ENCODE results near the gene PPARD. TPM values are rescaled to one million over a fixed set of nuclear protein-coding genes. Genes with fewer than 3 reads are reported as not detected.
"Not testable (repeated sequence)": the region's sequence is repeated elsewhere in the genome, so short reads cannot be mapped to it uniquely, and the experiment has no call there.

The PPARD gene
- 26.7 TPM for polyA plus RNA-seq (ENCODE audit: insufficient read length)

GRCh38 chr6:35342258-35343091 lies at the start of gene PPARD:
TSS of gene PPARD (plus strand) at chr6:35342558. CDS start at chr6:35411088, 68,530 bp downstream.
- peak; percentile 98 for DNase-seq

DNA sequence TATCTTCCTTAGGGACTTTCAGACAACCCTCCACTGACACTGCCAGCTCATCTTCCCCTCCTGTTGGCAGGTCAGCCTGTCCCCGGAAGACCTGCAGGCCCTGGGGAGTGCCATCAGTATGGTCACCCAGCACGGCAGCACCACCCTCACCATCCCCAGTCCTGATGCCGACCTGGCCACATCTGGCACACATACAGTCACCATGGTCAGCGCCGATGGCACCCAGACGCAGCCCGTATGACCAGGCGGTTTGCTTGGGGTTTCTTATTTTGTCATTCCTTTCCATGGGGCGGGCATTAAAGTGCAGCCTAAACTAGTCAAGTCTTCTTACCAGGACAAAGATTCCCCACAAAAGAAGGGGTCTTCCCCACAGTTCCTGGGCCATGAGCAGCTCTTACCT lies 48.7 kb upstream of the PPARD start:
- no peak for DNase-seq

GRCh38 chr6:35294308-35294945 lies 47.9 kb upstream of the PPARD start:
- DNase-seq = no peak

- DNase-seq = no peak
Observed at GRCh38 chr6:35295036-35295435, 47.3 kb upstream of the PPARD start.

DNA sequence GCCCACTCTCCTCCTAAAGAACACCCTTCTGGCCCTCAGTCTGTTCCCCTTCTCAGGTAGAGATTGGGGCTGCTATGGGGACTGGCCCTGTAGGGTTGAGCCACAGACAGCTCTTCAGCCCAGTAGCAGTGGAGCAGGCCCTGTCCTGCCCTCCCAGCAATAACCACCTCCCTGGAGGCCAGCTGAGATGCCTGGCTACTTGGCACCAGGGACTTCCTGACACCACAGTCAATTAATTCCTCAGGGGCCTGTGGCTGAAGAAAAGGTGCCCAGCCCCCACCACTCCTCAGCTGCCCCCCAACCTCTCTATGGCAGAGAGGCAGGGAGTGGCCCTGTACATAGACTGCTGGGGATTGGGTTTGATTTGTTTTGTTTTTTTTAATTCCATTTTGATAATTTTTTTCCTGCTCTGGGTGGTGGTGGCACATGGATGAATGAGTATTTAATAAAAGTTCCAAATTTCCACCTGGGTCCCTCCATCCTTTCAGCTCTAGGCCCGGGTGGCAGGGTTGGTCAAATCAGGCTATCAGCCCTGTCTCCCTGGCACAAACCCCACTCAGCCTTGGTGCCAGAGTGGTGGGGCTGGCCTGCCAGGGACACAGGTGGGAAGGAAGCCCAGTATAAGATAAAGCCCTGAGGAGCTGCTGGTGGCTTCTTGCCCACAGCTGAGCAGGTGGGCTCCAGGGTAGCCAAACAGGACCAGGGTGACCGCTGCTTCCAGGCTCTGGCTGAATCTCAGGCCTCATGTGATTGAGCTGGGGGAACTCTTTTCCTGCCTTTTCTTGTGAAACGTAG lies 46.6 kb upstream of the PPARD start:
- DNase-seq = no peak

DNA sequence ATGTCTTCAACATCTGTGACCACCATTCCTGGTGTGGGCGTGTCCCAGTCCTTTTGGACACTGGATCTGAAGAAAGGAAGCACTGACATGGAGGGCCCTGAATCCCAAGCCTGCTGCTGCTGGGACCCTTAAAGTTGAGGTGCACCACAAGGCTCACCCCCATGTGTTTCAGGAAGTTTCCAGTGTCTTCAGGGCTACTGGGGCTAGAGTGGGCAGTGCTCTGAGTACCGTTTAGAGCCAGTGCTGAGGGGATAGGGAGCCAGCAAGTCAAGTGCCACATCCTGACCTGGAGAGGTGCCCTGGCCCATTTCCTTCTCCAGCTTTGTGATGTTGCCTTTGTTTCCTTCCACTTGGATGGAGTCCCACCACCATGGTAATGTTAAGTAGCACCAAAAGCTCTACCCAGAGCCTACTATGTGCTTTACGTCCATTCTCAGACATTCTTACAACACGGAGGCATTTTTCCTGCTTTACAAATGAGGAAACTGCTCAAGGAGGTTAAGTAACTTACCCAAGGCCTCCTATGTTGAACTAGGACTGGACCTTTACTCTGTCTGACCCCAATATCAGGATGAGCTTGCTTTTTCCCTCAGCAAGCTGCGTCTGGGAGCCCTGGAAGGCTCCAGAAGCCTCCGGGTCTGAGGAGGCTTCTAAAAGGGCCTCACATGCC lies 45.3 kb upstream of the PPARD start:
- DNase-seq = no peak

DNA sequence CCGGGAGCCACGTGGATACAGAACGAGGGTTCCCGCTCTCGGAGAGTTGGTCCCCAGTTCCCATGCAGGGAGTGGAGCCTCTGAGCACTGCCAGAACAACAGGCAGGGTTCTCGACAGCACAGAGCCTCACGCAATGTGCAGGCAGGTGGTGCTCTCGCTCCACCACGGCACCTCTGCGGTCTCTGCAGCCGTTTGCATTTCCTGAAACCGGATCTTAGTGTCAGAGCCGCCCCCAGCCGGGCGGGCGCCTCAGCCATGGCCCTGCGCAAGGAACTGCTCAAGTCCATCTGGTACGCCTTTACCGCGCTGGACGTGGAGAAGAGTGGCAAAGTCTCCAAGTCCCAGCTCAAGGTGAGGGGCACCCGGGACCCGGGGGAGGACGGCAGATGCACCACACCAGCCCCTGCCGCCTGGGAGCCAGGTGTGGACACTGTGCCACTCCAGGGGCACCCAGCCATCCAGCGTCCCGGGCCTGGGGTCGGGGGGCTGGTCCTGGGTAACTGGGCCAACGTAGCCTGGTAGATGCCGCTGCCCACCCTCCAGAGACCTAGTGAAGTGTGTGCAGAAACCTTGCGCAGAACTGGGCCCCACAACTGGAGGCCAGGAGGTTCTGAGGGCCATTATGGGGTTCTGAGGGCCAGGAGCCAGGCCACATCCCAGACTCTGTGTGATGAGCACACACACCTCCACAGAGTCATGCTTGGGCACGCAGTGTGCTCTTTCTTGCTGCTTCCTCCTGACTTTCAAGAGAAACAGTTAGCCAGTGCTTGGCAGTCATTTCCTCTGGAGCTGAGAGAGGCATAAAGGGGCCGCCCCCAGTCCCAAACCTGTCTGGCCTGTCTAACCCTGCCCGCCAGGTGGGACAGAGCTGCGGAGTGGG lies 44.5 kb upstream of the PPARD start, which contains the start of gene DEF6:
TSS of gene DEF6 (plus strand) at position 218 of the 881 bp plus-strand sequence. CDS start at position 257, 39 bp downstream.
- DNase-seq = peak; percentile 93

GRCh38 chr6:35298625-35299140 lies 43.7 kb upstream of the PPARD start:
- no peak for DNase-seq

- no peak for DNase-seq
Observed at GRCh38 chr6:35299674-35300073, 42.7 kb upstream of the PPARD start.

DNA sequence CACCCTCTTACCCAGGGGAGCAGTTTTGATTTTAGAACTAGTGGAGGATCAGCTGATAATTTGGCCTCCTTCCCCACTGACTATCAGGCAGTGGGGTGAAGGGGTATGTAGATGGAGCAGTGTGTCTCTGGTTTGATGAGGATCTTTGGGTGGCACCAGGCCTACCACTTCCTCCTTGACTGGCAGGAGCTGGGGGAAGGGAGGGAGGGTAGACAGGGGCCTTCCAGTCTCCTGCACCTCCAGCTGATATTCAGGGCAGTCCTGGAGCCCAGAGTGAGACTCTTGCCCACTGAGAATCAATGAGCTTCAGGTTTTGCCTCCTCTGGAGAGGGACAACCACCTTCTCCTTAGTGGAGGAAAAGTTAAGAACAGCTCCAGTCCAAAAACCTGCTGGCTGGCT lies 41.5 kb upstream of the PPARD start:
- no peak for DNase-seq

- no peak for DNase-seq
Observed at GRCh38 chr6:35302604-35303241, 39.6 kb upstream of the PPARD start.

DNA sequence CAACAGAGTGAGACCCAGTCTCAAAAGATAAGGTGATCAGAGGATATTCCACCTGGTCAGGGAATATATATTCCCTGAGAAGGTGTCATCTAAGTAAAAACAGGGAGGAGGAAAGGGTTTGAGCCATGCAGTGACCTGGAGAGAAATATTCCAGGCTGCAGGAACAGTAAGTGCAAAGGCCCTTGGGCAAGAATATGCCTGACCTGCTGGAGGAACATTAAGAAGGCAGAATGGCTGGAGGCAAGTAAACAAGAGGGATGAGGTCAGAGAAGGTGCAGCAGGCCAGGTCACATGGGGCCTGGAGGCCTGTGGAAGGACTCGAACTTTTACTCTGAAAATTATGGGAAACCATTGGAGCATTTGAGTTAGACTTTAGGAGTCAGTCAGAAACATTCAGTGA lies 38.1 kb upstream of the PPARD start:
- DNase-seq = no peak

DNA sequence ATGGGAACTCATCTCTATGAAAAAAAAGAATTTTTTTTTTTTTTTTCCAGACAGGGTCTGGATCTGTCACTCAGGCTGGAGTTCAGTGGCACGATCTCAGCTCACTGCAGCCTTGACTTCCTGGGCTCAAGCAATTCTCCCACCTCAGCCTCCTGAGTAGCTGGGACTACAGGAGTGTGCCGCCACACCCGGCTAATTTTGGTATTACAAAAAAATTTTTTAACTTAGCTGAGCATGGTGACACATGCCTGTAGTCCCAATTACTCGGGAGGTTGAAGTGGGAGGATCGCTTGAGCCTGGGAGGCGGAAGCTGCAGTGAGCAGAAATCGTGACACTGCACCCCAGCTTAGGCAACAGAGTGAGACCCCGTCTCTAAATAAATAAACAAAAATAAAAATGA lies 37.2 kb upstream of the PPARD start:
- no peak for DNase-seq

GRCh38 chr6:35307138-35307537 lies 35.2 kb upstream of the PPARD start:
- not testable (repeated sequence) for DNase-seq

DNA sequence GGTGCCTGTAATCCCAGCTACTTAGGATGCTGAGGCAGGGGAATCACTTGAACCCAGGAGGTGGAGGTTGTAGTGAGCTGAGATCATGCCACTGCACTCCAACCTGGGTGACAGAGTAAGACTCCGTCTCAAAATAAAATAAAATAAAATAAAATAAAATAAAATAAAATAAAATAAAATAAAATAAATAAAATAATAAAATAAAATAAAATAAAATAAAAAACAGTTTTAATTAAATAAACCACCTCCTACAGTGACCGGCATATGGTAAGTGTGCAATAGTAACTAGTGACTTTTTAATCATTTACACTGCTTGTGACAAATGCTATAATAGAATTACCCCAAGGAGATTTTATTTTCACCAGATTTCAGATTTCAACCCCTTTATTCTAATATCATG lies 33.8 kb upstream of the PPARD start:
- not testable (repeated sequence) for DNase-seq

- DNase-seq = no peak
Observed at GRCh38 chr6:35309611-35310264, 32.6 kb upstream of the PPARD start.

DNA sequence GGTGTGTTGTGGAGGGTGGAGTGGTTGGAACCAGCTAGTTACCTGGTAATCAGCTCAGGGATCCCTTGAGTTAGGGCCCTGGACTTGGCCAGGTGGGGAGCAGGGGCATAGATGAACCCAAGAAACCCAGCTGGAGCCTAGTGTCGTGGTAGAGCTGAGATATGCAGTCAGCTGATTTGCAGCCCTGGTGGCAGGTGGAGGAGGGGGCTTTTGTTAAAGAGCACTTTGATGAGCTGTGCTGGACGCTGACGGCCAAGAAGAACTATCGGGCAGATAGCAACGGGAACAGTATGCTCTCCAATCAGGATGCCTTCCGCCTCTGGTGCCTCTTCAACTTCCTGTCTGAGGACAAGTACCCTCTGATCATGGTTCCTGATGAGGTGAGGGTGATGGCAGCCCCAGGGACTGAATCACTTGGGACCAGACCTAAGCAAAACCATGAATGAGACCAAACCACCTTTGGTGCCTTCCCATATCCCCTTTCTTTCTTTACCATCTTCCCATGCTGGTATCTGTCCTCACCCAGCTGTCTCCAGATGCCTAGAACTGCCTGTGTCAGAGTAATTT lies 32.0 kb upstream of the PPARD start:
- no peak for DNase-seq

GRCh38 chr6:35311390-35312075 lies 30.8 kb upstream of the PPARD start:
- DNase-seq = no peak

Measured in hindlimb muscle (tissue), 1 donor.